Activated naive CD4-positive, alpha-beta T cell treated with anti-CD3 and anti-CD28 coated beads, Interleukin-2, amount 10 ng/mL, durations not matched to agents 7 days and 5 days (primary cell): ENCODE measurements around the gene PPP1R1B.
A peak's percentile ranks its signal among the peaks of the same experiment; 100 is the strongest.

Source experiments
- CTCF ChIA-PET: fragments of 350-600 bp; sonication (Branson Sonifier 250); formaldehyde crosslinking; loops from one replicate; lab custom pipeline; 2021; ENCODE audit warnings: antibody characterized with exemption; lab: Charles Lee
- DNase-seq: peaks from one replicate; pipeline ENCODE4 v3.0.0-alpha.2; 2020
- H3K27ac Mint-ChIP-seq: one replicate; pipeline ENCODE4 v1.8.0; 2021; ENCODE audit warnings: mild to moderate bottlenecking, moderate library complexity, mixed read lengths
- H3K27me3 Mint-ChIP-seq: one replicate; pipeline ENCODE4 v1.8.0; 2021; ENCODE audit warnings: mild to moderate bottlenecking, mixed read lengths
- H3K36me3 Mint-ChIP-seq: one replicate; pipeline ENCODE4 v1.8.0; 2021; ENCODE audit warnings: mixed read lengths
- H3K4me1 Mint-ChIP-seq: one replicate; pipeline ENCODE4 v1.8.0; 2021; ENCODE audit warnings: mixed read lengths
- H3K4me3 Mint-ChIP-seq: one replicate; pipeline ENCODE4 v1.8.0; 2021; ENCODE audit warnings: mild to moderate bottlenecking, moderate library complexity, mixed read lengths
- H3K9me3 Mint-ChIP-seq: one replicate; pipeline ENCODE4 v1.8.0; 2021; ENCODE audit warnings: mixed read lengths

PPP1R1B gene

GRCh38 chr17:39636927-39637736 lies 10.4 kb downstream of the PPP1R1B start, which contains the start of gene STARD3:
Gene STARD3, plus strand, starts transcription at chr17:39637144. Its CDS starts 16,388 bp downstream, at chr17:39653532.
- peaks cover 20% of the 10 kb centered on the region for H3K27me3 Mint-ChIP-seq
- H3K27ac Mint-ChIP-seq: peak within 1 kb of the TSS; percentile 77
- H3K36me3 Mint-ChIP-seq: peaks cover 9% of the 10 kb centered on the region
- CTCF ChIA-PET: interaction anchor here (0.7 to 18.2 kb wide), 6 partner anchors 15 to 71 kb away, joined by 3 to 200 read pairs (median 3); no protein-coding TSS in a partner anchor
- no peaks in the 10 kb centered on the region for H3K9me3 Mint-ChIP-seq
- H3K4me3 Mint-ChIP-seq: peak within 1 kb of the TSS; percentile 83
- DNase-seq: peak; percentile 96
- peaks cover 52% of the 10 kb centered on the region for H3K4me1 Mint-ChIP-seq

GRCh38 chr17:39638317-39638716 lies 11.6 kb downstream of the PPP1R1B start:
- peak overlapping the region; percentile 83 for H3K4me3 Mint-ChIP-seq
- no peaks in the 10 kb centered on the region for H3K9me3 Mint-ChIP-seq
- peaks cover 9% of the 10 kb centered on the region for H3K27me3 Mint-ChIP-seq
- H3K36me3 Mint-ChIP-seq: peaks cover 13% of the 10 kb centered on the region
- H3K4me1 Mint-ChIP-seq: peaks cover 61% of the 10 kb centered on the region
- CTCF ChIA-PET: interaction anchor here (1.2 to 18.2 kb wide), 3 partner anchors 16 to 37 kb away, joined by 3 to 200 read pairs (median 7); no protein-coding TSS in a partner anchor
- no peak overlapping the region for H3K27ac Mint-ChIP-seq
- DNase-seq: no peak

- no peak overlapping the region for H3K27ac Mint-ChIP-seq
- peaks cover 4% of the 10 kb centered on the region for H3K27me3 Mint-ChIP-seq
- no peak for DNase-seq
- CTCF ChIA-PET: interaction anchor here (1.5 to 18.2 kb wide), 3 partner anchors 8 to 17 kb away, joined by 5 to 200 read pairs (median 21); no protein-coding TSS in a partner anchor
- peak overlapping the region; percentile 22 for H3K4me3 Mint-ChIP-seq
- H3K9me3 Mint-ChIP-seq: no peaks in the 10 kb centered on the region
- peaks cover 64% of the 10 kb centered on the region for H3K4me1 Mint-ChIP-seq
- peaks cover 13% of the 10 kb centered on the region for H3K36me3 Mint-ChIP-seq
Measured at GRCh38 chr17:39639043-39639442, 12.3 kb downstream of the PPP1R1B start.

- CTCF ChIA-PET: interaction anchor here (1.5 to 18.2 kb wide), 3 partner anchors 9 to 18 kb away, joined by 5 to 200 read pairs (median 21); no protein-coding TSS in a partner anchor
- Mint-ChIP-seq H3K36me3 (peaks cover 13% of the 10 kb centered on the region), H3K4me3 (no peak overlapping the region), H3K27ac (no peak overlapping the region), H3K27me3 (no peaks in the 10 kb centered on the region), H3K9me3 (no peaks in the 10 kb centered on the region), H3K4me1 (peaks cover 64% of the 10 kb centered on the region)
- DNase-seq: no peak
Measured at GRCh38 chr17:39639566-39640458, 13.1 kb downstream of the PPP1R1B start.

- peaks cover 62% of the 10 kb centered on the region for H3K4me1 Mint-ChIP-seq
Measured at GRCh38 chr17:39640591-39641031, 13.9 kb downstream of the PPP1R1B start.

GRCh38 chr17:39641097-39641496 lies 14.3 kb downstream of the PPP1R1B start:
- no peaks in the 10 kb centered on the region for H3K27me3 Mint-ChIP-seq
- no peak overlapping the region for H3K4me3 Mint-ChIP-seq
- no peak for DNase-seq
- peaks cover 14% of the 10 kb centered on the region for H3K36me3 Mint-ChIP-seq
- no peak overlapping the region for H3K27ac Mint-ChIP-seq
- H3K9me3 Mint-ChIP-seq: no peaks in the 10 kb centered on the region
- H3K4me1 Mint-ChIP-seq: peaks cover 59% of the 10 kb centered on the region
- CTCF ChIA-PET: interaction anchor here (1.0 to 18.2 kb wide), 4 partner anchors 8 to 39 kb away, joined by 3 to 200 read pairs (median 12); no protein-coding TSS in a partner anchor

More at GRCh38 chr17:39640591-39641031, 13.9 kb downstream of the PPP1R1B start:
- H3K27ac Mint-ChIP-seq: no peak overlapping the region
- CTCF ChIA-PET: interaction anchor here (1.5 to 18.2 kb wide), 3 partner anchors 10 to 18 kb away, joined by 5 to 200 read pairs (median 21); no protein-coding TSS in a partner anchor
- no peak overlapping the region for H3K4me3 Mint-ChIP-seq
- DNase-seq: no peak
- peaks cover 14% of the 10 kb centered on the region for H3K36me3 Mint-ChIP-seq
- no peaks in the 10 kb centered on the region for H3K27me3 Mint-ChIP-seq
- no peaks in the 10 kb centered on the region for H3K9me3 Mint-ChIP-seq

- Mint-ChIP-seq H3K4me1 (peaks cover 54% of the 10 kb centered on the region), H3K27me3 (no peaks in the 10 kb centered on the region), H3K36me3 (peaks cover 14% of the 10 kb centered on the region), H3K9me3 (no peaks in the 10 kb centered on the region), H3K27ac (no peak overlapping the region), H3K4me3 (no peak overlapping the region)
- DNase-seq: no peak
- CTCF ChIA-PET: interaction anchor here (0.9 to 18.2 kb wide), 4 partner anchors 9 to 38 kb away, joined by 3 to 200 read pairs (median 4); no protein-coding TSS in a partner anchor
Measured at GRCh38 chr17:39641883-39642282, 15.1 kb downstream of the PPP1R1B start.

- Mint-ChIP-seq H3K4me1 (peaks cover 54% of the 10 kb centered on the region), H3K9me3 (no peaks in the 10 kb centered on the region), H3K27ac (no peak overlapping the region), H3K4me3 (no peak overlapping the region), H3K36me3 (peaks cover 14% of the 10 kb centered on the region), H3K27me3 (no peaks in the 10 kb centered on the region)
- CTCF ChIA-PET: interaction anchor here (0.9 to 18.2 kb wide), 6 partner anchors 8 to 20 kb away, joined by 4 to 200 read pairs (median 6); no protein-coding TSS in a partner anchor
- no peak for DNase-seq
Measured at GRCh38 chr17:39642291-39643074, 15.7 kb downstream of the PPP1R1B start.

- H3K4me3 Mint-ChIP-seq: no peak overlapping the region
- peaks cover 46% of the 10 kb centered on the region for H3K4me1 Mint-ChIP-seq
- CTCF ChIA-PET: interaction anchor here (0.6 to 18.2 kb wide), 6 partner anchors 8 to 497 kb away, joined by 3 to 200 read pairs (median 5); partner anchors contain the start of gene CASC3
- H3K36me3 Mint-ChIP-seq: peaks cover 13% of the 10 kb centered on the region
- H3K27me3 Mint-ChIP-seq: no peaks in the 10 kb centered on the region
- DNase-seq: no peak
- H3K27ac Mint-ChIP-seq: no peak overlapping the region
- H3K9me3 Mint-ChIP-seq: no peaks in the 10 kb centered on the region
Measured at GRCh38 chr17:39643271-39643670, 16.5 kb downstream of the PPP1R1B start.

GRCh38 chr17:39647256-39647655 lies 20.5 kb downstream of the PPP1R1B start:
- no peak for DNase-seq
- Mint-ChIP-seq H3K27ac (no peak overlapping the region), H3K9me3 (no peaks in the 10 kb centered on the region), H3K36me3 (peaks cover 15% of the 10 kb centered on the region), H3K4me1 (peaks cover 27% of the 10 kb centered on the region), H3K4me3 (no peak overlapping the region), H3K27me3 (no peaks in the 10 kb centered on the region)
- CTCF ChIA-PET: interaction anchor here (1.5 to 18.2 kb wide), 2 partner anchors 24 to 25 kb away, joined by 3 to 200 read pairs; no protein-coding TSS in a partner anchor

- Mint-ChIP-seq H3K4me1 (peaks cover 23% of the 10 kb centered on the region), H3K36me3 (peaks cover 16% of the 10 kb centered on the region), H3K27ac (peak overlapping the region; percentile 8), H3K27me3 (no peaks in the 10 kb centered on the region), H3K4me3 (no peak overlapping the region), H3K9me3 (no peaks in the 10 kb centered on the region)
- CTCF ChIA-PET: interaction anchor here (6.8 to 18.2 kb wide), 2 partner anchors 16 to 27 kb away, joined by 55 to 200 read pairs; no protein-coding TSS in a partner anchor
- no peak for DNase-seq
Measured at GRCh38 chr17:39648616-39649366, 22.0 kb downstream of the PPP1R1B start.

- Mint-ChIP-seq H3K9me3 (no peaks in the 10 kb centered on the region), H3K27me3 (no peaks in the 10 kb centered on the region), H3K27ac (no peak overlapping the region), H3K4me3 (no peak overlapping the region), H3K4me1 (peaks cover 29% of the 10 kb centered on the region), H3K36me3 (peaks cover 19% of the 10 kb centered on the region)
- DNase-seq: no peak
- CTCF ChIA-PET: interaction anchor here (1.5 to 18.2 kb wide), 3 partner anchors 16 to 28 kb away, joined by 5 to 200 read pairs (median 55); no protein-coding TSS in a partner anchor
Measured at GRCh38 chr17:39650121-39650579, 23.4 kb downstream of the PPP1R1B start.
